ENCODE results near the gene THBS1.

GRCh38 chr15:39622660-39623516 is 42.0 kb downstream of the THBS1 start:
- TF ChIP-seq, protein P1, sequence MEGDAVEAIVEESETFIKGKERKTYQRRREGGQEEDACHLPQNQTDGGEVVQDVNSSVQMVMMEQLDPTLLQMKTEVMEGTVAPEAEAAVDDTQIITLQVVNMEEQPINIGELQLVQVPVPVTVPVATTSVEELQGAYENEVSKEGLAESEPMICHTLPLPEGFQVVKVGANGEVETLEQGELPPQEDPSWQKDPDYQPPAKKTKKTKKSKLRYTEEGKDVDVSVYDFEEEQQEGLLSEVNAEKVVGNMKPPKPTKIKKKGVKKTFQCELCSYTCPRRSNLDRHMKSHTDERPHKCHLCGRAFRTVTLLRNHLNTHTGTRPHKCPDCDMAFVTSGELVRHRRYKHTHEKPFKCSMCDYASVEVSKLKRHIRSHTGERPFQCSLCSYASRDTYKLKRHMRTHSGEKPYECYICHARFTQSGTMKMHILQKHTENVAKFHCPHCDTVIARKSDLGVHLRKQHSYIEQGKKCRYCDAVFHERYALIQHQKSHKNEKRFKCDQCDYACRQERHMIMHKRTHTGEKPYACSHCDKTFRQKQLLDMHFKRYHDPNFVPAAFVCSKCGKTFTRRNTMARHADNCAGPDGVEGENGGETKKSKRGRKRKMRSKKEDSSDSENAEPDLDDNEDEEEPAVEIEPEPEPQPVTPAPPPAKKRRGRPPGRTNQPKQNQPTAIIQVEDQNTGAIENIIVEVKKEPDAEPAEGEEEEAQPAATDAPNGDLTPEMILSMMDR (IDR thresholded peaks at IDR 0.05): no peak
- TF ChIP-seq POLR2AphosphoS5 (IDR thresholded peaks at IDR 0.05; ENCODE audit: insufficient read depth in 1 of 2, low read depth in 1 of 2) (no peak), POLR2A (IDR thresholded peaks at IDR 0.05) (no peak)

Measured in vagina (tissue), 2 donors.